ENCODE results near the gene PLIN1. TPM values are rescaled to one million over a fixed set of nuclear protein-coding genes. Genes with fewer than 3 reads are reported as not detected.

Gene PLIN1
- total and polyA plus RNA-seq, 2 of the 4 experiments (the other 2 are of a cell fraction), result under 0.01 to 0.07 TPM

GRCh38 chr15:89693091-89693490, 13.9 kb upstream of the PLIN1 start:
- no peaks in the 10 kb centered on the region for H3K36me3 ChIP-seq (ENCODE audit: control insufficient read depth, insufficient read depth, low read length)
- H2BK120ac ChIP-seq (ENCODE audit: low read depth, low read length), result no peak overlapping the region
- CTCF ChIA-PET, result no interaction called here
- no peak overlapping the region for H4K8ac ChIP-seq (ENCODE audit: low read depth in 2 of 2, low read length in 2 of 2)
- H3K79me1 ChIP-seq (ENCODE audit: low read depth in 1 of 2, low read length in 2 of 2), result peaks cover 3 to 6% of the 10 kb centered on the region in 2 experiments; a peak in 2 of 4 replicates
- H3K27me3 ChIP-seq (ENCODE audit: control insufficient read depth, insufficient read depth, low read length), result peaks cover 9% of the 10 kb centered on the region
- H4K20me1 ChIP-seq (ENCODE audit: insufficient read depth, low read length), result no peaks in the 10 kb centered on the region
- in situ Hi-C loops (cut with MboI; ENCODE audit: low sequenced_read_pairs) (no loop called here), dilution Hi-C loops (cut with HindIII; ENCODE audit: low sequenced_read_pairs, unreplicated experiment) (no loop called here), intact Hi-C loops (cut with micrococcal nuclease) (no loop called here)
- no peak overlapping the region for H4K5ac ChIP-seq (ENCODE audit: low read depth, low read length)
- POLR2A ChIA-PET (ENCODE audit: unreplicated experiment), result no interaction called here
- no peak for TF ChIP-seq FOS (IDR thresholded peaks at IDR 0.05; ENCODE audit: low read depth, low read length)
- TF ChIP-seq POLR2A (IDR thresholded peaks at IDR 0.05; ENCODE audit: low read depth, low read length), result no peak
- TF ChIP-seq CHD1 (IDR thresholded peaks at IDR 0.05; ENCODE audit: low read depth, low read length), result no peak
- no peak for TF ChIP-seq BHLHE40 (IDR thresholded peaks at IDR 0.05; ENCODE audit: low read depth, low read length)
- no peak for TF ChIP-seq MAFK (IDR thresholded peaks at IDR 0.05; ENCODE audit: low read depth, low read length)
- H2BK20ac ChIP-seq (ENCODE audit: low read depth, low read length), result no peak overlapping the region
- no CpG with 5 or more reads among the region's 2 CpGs for WGBS, 2 experiments (ENCODE audit: extremely low coverage in 2 of 2, insufficient read length in 1 of 2)
- BruUV-seq (replicated peaks), result no TSS peak
- no peak overlapping the region for H2AK5ac ChIP-seq (ENCODE audit: low read depth, low read length)
- no peak overlapping the region for H3K4ac ChIP-seq (ENCODE audit: low read depth, low read length)
- H3K4me1 ChIP-seq (ENCODE audit: control insufficient read depth, insufficient read depth, low read length), result peaks cover 2% of the 10 kb centered on the region; the same call in 1 of the 2 replicates
- no peak overlapping the region for H2BK5ac ChIP-seq (ENCODE audit: low read depth, low read length, poor library complexity, severe bottlenecking)
- H3K23ac ChIP-seq (ENCODE audit: low read depth, low read length), result no peak overlapping the region
- ATAC-seq (ENCODE audit: low read depth), result no peak
- no peak overlapping the region for H3K18ac ChIP-seq (ENCODE audit: low read depth, low read length)
- no peaks in the 10 kb centered on the region for H3K9me3 ChIP-seq (ENCODE audit: control insufficient read depth, insufficient read depth, low read length)
- H3K9me1 ChIP-seq (ENCODE audit: insufficient read depth, low read length), result peaks cover 4% of the 10 kb centered on the region; the same call in 1 of the 2 replicates
- no peak overlapping the region for H3K27ac ChIP-seq (ENCODE audit: insufficient read depth, low read length)
- H2AFZ ChIP-seq (replicated peaks; ENCODE audit: low read length, poor library complexity), result no peak overlapping the region
- no peak overlapping the region for H3K56ac ChIP-seq (ENCODE audit: extremely low read depth, insufficient read depth, low read length)
- no peak for DNase-seq
- no peak overlapping the region for H2BK15ac ChIP-seq (ENCODE audit: low read depth, low read length)
- no peak overlapping the region for H2AK9ac ChIP-seq (replicated peaks; ENCODE audit: low read depth, low read length, poor library complexity)
- H3K4me2 ChIP-seq (ENCODE audit: low read depth, low read length), result no peak overlapping the region
- H3K9ac ChIP-seq (ENCODE audit: low read depth, low read length), result no peak overlapping the region
- H3K14ac ChIP-seq (replicated peaks; ENCODE audit: low read depth, low read length), result no peak overlapping the region
- no peak overlapping the region for H3K4me3 ChIP-seq (ENCODE audit: insufficient read depth, low read depth, low read length)
- H4K91ac ChIP-seq (ENCODE audit: insufficient read depth, low read depth, low read length), result no peak overlapping the region

Measured in IMR-90 (cell line).